CD4-positive, alpha-beta T cell treated with Interferon alpha-2 for 1 hour (primary cell): ENCODE measurements around the gene ARL6IP4.
"Not testable (repeated sequence)": the region's sequence is repeated elsewhere in the genome, so short reads cannot be mapped to it uniquely, and the experiment has no call there.

Source experiments
- DNase-seq, 2 donors: peaks; one replicate each; pipeline ENCODE4 v3.0.0-alpha.2; 2020 to 2022

The ARL6IP4 gene

GRCh38 chr12:122980183-122981035 is at the start of gene ARL6IP4:
TSS of gene ARL6IP4 (plus strand) at chr12:122980681. CDS start at chr12:122981140, 459 bp downstream.
- peak; percentile 49 to 69 for DNase-seq

DNA sequence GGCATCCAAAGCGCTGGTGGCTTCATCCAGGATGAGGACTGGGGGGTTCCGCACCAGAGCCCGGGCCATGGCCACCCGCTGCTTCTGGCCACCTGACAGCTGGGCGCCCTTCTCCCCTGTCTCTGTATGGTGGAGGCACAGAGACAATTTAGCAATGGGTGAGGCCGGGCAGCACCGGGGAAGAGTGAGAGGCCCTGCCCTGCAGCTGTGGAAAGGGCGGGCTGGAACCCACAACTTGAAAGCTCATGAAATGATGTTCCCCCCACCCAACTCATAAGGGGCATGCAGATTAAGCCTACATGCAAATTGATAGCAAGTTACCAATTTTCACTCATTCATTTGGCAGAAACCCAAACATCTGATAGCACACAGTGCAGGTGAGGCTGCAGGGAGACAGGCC is 48.3 kb upstream of the ARL6IP4 start:
- no peak for DNase-seq

GRCh38 chr12:122934722-122935121 is 45.8 kb upstream of the ARL6IP4 start:
- no peak for DNase-seq

GRCh38 chr12:122935318-122935717 is 45.2 kb upstream of the ARL6IP4 start:
- DNase-seq = no peak

DNA sequence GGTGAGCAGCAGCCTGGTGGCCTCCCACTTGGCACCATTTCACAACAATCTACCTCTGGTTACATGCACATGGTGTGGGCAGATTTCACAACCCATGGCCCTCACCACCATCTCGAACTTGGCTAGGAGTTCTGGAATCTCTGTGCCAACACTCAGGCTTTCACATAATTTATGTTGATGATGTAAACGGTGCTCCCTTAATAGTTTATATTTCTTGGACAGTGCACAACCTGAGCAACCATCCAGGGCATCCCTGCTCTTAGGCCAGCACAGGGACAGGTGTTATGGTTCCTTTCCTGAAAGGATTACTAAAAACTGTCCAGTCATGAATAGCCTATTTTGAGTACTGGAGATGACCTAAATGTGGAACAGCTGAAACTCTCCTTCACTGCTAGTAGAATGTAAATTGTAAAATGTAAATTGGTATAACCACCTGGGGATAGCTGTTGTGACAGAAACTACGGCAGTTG is 42.8 kb upstream of the ARL6IP4 start:
- no peak for DNase-seq

DNA sequence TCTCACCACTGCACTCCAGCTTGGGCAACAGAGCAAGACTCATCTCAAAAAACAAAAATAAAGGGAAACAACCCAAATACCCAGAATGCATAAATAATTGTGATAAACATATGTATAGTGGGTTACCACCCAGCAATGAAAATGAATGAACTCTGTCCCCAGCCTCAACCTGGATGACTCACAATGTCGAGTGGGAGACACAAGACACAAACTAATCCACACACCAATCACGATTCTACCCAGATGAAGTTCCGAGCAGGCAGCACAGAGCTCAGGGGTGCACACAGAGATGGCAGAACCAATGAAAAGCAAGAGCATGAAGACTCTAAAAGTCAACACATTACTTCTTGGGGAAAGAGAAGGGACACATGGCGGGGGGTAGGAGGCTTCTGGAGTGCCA is 41.4 kb upstream of the ARL6IP4 start:
- no peak for DNase-seq

DNA sequence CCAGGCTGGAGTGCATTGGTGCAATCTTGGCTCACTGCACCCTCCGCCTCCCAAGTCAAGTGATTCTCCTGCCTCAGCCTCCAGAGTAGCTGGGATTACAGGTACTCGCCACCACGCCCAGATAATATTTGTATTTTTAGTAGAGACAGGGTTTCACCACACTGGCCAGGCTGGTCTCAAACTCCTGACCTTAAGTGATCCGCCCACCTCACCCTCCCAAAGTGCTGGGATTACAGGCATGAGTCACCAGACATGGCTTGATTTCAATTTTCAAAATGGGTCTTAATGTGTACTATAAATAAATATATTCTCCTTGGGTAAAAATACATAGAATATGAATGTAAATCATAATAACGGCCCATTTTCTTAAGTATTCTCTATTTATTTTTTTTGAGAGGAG is 39.1 kb upstream of the ARL6IP4 start:
- not testable (repeated sequence) for DNase-seq

GRCh38 chr12:122942637-122943036 is 37.8 kb upstream of the ARL6IP4 start:
- DNase-seq = peak in 1 of 2 donors; percentile 21

- DNase-seq = no peak
Measured at GRCh38 chr12:122943196-122943595, 37.3 kb upstream of the ARL6IP4 start.

DNA sequence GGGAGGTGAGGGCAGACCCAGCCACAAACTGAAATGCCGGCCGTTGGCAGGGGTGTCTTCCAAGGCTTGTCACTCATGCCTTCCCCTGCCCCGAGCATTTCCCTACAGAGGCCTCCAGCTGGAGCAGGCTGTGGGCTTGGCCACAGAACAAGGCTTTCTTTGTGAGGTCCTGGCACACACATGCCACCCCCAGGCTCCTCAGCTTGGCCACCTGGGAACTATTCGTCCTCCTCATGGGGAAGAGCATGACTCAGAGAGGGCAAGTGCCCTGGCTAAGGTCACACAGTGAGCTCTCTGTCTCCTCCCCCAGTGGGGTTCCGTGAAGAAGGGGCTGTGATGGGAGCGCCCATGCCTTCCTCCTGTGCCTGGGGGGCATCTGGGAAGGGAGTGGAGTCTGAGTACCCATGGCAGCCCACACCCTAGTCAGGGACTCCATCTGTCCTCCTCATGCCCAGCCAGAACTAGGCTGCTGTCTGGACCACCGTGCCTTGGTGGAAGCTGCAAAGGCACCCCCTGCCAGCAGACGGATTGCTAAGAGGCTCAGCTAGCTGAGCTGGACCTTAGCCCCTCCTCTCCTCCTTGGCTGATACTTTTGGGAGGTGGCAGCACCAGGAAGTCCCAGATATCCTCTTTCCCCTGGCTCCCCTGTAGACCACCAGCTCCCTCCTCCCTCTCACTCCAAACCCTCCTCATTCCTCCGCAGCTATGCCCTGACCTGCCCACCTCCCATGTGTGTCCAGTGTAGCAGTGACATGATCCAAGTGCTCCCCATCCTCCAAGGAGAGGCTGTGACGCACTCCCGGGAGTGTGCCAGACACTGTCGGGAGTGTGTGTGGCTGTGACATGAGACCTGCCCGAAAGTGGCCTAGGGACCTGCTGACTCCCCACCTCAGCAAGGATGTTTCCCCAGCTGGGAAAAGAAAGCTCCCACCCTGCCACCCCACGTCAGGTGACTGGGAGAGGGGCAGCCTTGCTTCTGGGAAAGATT is 35.6 kb upstream of the ARL6IP4 start:
- DNase-seq = no peak

DNA sequence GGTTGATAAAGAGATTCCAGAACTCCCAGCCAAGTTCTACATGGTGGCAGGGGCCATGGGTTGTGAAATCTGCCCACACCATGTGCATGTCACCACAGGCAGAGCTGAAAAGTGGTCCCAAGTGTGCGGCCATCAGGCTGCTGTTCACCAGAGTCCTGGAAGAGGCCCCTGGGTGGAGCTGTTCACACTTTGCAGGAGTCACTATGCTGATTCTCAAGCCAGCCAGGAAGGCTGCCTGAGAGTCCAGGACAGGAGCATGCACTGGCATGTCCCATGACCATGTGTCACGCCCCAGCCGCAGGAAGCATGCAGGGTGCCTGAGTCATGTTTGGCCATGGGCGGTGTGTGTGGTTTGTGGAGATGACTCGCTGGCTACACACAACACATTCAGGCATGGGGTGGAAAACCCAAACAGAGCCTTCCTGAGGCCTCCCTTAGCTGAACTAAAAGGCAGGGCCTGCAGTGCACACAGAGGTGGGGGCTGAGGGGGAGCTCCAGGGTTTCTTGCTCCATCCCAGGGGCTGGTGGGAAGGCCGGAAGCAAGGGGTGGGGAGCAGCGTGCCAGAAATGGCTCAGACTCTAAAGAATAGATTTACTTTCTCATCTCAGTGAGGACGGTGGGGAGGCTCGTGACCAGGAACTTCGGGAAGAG is 33.7 kb upstream of the ARL6IP4 start:
- DNase-seq = peak; percentile 55 to 84

DNA sequence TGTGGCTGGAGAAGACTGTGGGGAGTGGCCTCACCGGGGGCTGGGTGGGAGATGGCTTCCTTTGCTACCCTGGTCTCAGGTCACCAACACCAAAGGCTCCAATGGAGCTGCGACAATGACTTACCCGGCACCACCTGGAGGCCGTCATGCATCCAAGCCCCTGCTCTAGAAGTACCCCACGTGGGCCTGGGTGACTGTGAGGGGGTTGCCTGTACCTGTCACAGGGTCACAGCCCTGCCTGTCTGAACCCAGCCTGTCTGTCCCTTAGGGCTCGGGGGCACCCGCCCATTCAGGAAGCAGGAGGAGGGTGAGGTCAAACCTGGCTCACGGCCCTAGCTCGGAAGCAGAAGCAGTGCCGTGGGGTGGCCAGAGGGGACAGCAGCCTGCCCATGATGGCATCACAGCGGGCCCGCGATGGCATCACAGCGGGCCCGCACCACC is 33.1 kb upstream of the ARL6IP4 start:
- DNase-seq = peak in 1 of 2 donors; percentile 35

GRCh38 chr12:122948605-122949004 is 31.9 kb upstream of the ARL6IP4 start:
- no peak for DNase-seq

DNA sequence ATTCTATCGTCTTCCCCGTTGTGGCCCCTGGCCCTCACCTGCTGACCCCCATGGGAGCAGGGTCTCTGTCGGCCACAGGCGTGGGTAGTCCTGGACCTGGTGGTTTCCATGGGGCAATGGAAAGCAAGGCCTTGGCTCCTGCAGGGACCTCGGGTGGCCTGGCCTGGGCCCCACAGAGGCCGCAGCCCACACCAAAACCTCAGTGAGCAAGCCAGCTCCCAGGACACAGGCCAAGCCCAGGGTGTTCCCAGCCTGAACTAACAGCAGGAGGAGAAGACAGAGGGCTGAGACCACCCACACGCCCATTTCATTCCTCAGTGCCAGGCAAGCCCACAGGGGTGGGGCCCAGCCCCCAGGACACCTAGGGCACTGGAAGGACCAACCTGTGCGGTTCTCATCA is 31.1 kb upstream of the ARL6IP4 start:
- no peak for DNase-seq

- DNase-seq = no peak
Measured at GRCh38 chr12:122949816-122950675, 30.4 kb upstream of the ARL6IP4 start.

DNA sequence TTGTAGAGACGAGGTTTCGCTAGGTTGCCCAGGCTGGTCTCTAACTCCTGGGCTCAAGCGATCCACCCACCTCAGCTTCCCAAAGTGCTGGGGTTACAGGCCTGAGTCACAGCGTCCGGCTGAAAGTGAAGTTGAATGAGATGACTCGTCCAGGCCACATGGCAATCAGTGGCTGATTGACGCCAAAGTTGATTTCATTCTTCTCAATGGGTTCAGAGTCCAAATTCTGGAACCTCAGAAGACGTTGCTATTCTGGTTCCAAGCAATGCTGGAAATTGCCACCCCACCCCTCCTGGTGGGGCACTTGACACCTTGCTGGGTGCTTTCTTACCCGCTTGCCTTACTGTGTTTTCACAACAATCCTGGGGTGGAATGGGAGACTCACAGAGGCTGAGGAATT is 29.1 kb upstream of the ARL6IP4 start:
- no peak for DNase-seq

GRCh38 chr12:122951979-122952892 is 28.2 kb upstream of the ARL6IP4 start:
- peak; percentile 78 to 82 for DNase-seq

- DNase-seq = no peak
Measured at GRCh38 chr12:122955156-122955555, 25.3 kb upstream of the ARL6IP4 start.

GRCh38 chr12:122956035-122956434 is 24.4 kb upstream of the ARL6IP4 start:
- no peak for DNase-seq

- no peak for DNase-seq
Measured at GRCh38 chr12:122958198-122958888, 22.1 kb upstream of the ARL6IP4 start.
